IMR-90 (cell line): Measurements from ENCODE around the gene DLL1. TPM values are rescaled to one million over a fixed set of nuclear protein-coding genes. Genes with fewer than 3 reads are reported as not detected.
A peak's percentile ranks its signal among the peaks of the same experiment; 100 is the strongest.

Experiments used
- ATAC-seq: fragments of 200-7000 bp; cut with Tn5 transposase; 2 replicates; pipeline ENCODE4 v1.9.1; 2020; ENCODE audit warnings: low read depth, mild to moderate bottlenecking, moderate library complexity
- BruUV-seq: library from RNA; stranded (reverse); fragments of 400-500 nt; replicated peaks from 2 replicates; lab custom pipeline; 2021; lab: Mats Ljungman, UMichigan
- CTCF ChIA-PET: fragments of 300-600 bp; formaldehyde crosslinking; extraction: SDS; loops from one replicate; lab custom pipeline; 2021; ENCODE audit warnings: antibody characterized with exemption; lab: Yijun Ruan, JAX
- POLR2A ChIA-PET: fragments of 300-600 bp; sonication (Branson Sonifier 250); formaldehyde crosslinking; loops from one replicate; lab custom pipeline; 2022; ENCODE audit warnings: antibody characterized with exemption; ENCODE audit not compliant: unreplicated experiment; lab: Charles Lee
- DNase-seq: peaks from one replicate; pipeline ENCODE4 v3.0.0; 2013
- H2AFZ ChIP-seq: replicated peaks from 2 replicates; pipeline ENCODE3; 2013; ENCODE audit warnings: low read length, mild to moderate bottlenecking; ENCODE audit not compliant: poor library complexity
- H2AK5ac ChIP-seq: 2 replicates; pipeline ENCODE4 v1.6.1; 2013; ENCODE audit warnings: low read depth, low read length, inconsistent platforms
- H2AK9ac ChIP-seq: replicated peaks from 2 replicates; pipeline ENCODE3; 2013; ENCODE audit warnings: mild to moderate bottlenecking, low read depth, low read length, moderate library complexity; ENCODE audit not compliant: poor library complexity
- H2BK120ac ChIP-seq: 2 replicates; pipeline ENCODE4 v1.6.1; 2013; ENCODE audit warnings: low read depth, low read length, inconsistent platforms
- H2BK15ac ChIP-seq: 3 replicates; pipeline ENCODE4 v1.6.1; 2013; ENCODE audit warnings: low read depth, low read length, inconsistent platforms
- H2BK20ac ChIP-seq: 2 replicates; pipeline ENCODE4 v1.6.1; 2013; ENCODE audit warnings: low read depth, mild to moderate bottlenecking, inconsistent platforms, low read length, moderate library complexity
- H2BK5ac ChIP-seq: 2 replicates; pipeline ENCODE4 v1.6.1; 2013; ENCODE audit warnings: mild to moderate bottlenecking, low read depth, low read length, inconsistent platforms; ENCODE audit not compliant: poor library complexity, severe bottlenecking
- H3K14ac ChIP-seq: replicated peaks from 2 replicates; pipeline ENCODE4 v1.6.1; 2013; ENCODE audit warnings: low read depth, low read length, inconsistent platforms
- H3K18ac ChIP-seq: 2 replicates; pipeline ENCODE4 v1.6.1; 2013; ENCODE audit warnings: low read depth, low read length, control low read depth
- H3K23ac ChIP-seq: 2 replicates; pipeline ENCODE4 v1.6.1; 2013; ENCODE audit warnings: low read depth, low read length, inconsistent platforms
- H3K27ac ChIP-seq: 2 replicates; pipeline ENCODE4 v1.5.1; 2013; ENCODE audit warnings: mild to moderate bottlenecking, control low read depth, low read length; ENCODE audit not compliant: insufficient read depth
- H3K27me3 ChIP-seq: 2 replicates; pipeline ENCODE4 v1.6.1; 2013; ENCODE audit warnings: low read length; ENCODE audit not compliant: control insufficient read depth, insufficient read depth
- H3K36me3 ChIP-seq: 2 replicates; pipeline ENCODE4 v1.6.1; 2013; ENCODE audit warnings: low read length, mixed read lengths; ENCODE audit not compliant: control insufficient read depth, insufficient read depth
- H3K4ac ChIP-seq: 2 replicates; pipeline ENCODE4 v1.6.1; 2013; ENCODE audit warnings: low read depth, low read length, inconsistent platforms
- H3K4me1 ChIP-seq: 2 replicates; pipeline ENCODE4 v1.6.1; 2013; ENCODE audit warnings: low read length, mixed read lengths; ENCODE audit not compliant: control insufficient read depth, insufficient read depth
- H3K4me2 ChIP-seq: 2 replicates; pipeline ENCODE4 v1.6.1; 2013; ENCODE audit warnings: low read depth, mild to moderate bottlenecking, control low read depth, low read length, moderate library complexity
- H3K4me3 ChIP-seq: 2 replicates; pipeline ENCODE4 v1.5.1; 2013; ENCODE audit warnings: low read depth, mild to moderate bottlenecking, control low read depth, low read length, moderate library complexity; ENCODE audit not compliant: insufficient read depth
- H3K56ac ChIP-seq: 2 replicates; pipeline ENCODE4 v1.6.1; 2013; ENCODE audit warnings: low read length, inconsistent platforms; ENCODE audit not compliant: insufficient read depth; ENCODE audit errors: extremely low read depth
- H3K79me1 ChIP-seq, 2 experiments: 2 replicates each; pipeline ENCODE4 v1.6.1; 2013; ENCODE audit warnings: low read length in 2 of 2, inconsistent platforms in 1 of 2, low read depth in 1 of 2
- H3K9ac ChIP-seq: 2 replicates; pipeline ENCODE4 v1.6.1; 2013; ENCODE audit warnings: low read depth, low read length, control low read depth
- H3K9me1 ChIP-seq: 2 replicates; pipeline ENCODE4 v1.6.1; 2013; ENCODE audit warnings: low read length, inconsistent platforms; ENCODE audit not compliant: insufficient read depth
- H3K9me3 ChIP-seq: 2 replicates; pipeline ENCODE4 v1.6.1; 2013; ENCODE audit warnings: low read length; ENCODE audit not compliant: control insufficient read depth, insufficient read depth
- H4K20me1 ChIP-seq: 2 replicates; pipeline ENCODE4 v1.6.1; 2013; ENCODE audit warnings: low read length, inconsistent platforms; ENCODE audit not compliant: insufficient read depth
- H4K5ac ChIP-seq: 2 replicates; pipeline ENCODE4 v1.6.1; 2013; ENCODE audit warnings: mild to moderate bottlenecking, low read depth, low read length, control low read depth
- H4K8ac ChIP-seq, 2 experiments: 2 replicates each; pipeline ENCODE4 v1.6.1; 2013; ENCODE audit warnings: low read depth in 2 of 2, low read length in 2 of 2, control low read depth in 1 of 2, inconsistent platforms in 1 of 2
- H4K91ac ChIP-seq: 2 replicates; pipeline ENCODE4 v1.6.1; 2013; ENCODE audit warnings: low read depth, low read length, inconsistent platforms; ENCODE audit not compliant: insufficient read depth
- FOS ChIP-seq: fragments of 150-350 bp; IDR thresholded peaks from 2 replicates; pipeline ENCODE4 v1.6.1; 2016; ENCODE audit warnings: low read depth, low read length
- MXI1 ChIP-seq: IDR thresholded peaks from 2 replicates; pipeline ENCODE4 v1.6.1; 2012; ENCODE audit warnings: low read depth, mild to moderate bottlenecking, low read length, moderate library complexity, borderline replicate concordance
- WGBS, 2 experiments: methylation state at CpG; one replicate each; pipeline versions ENCODE4 v1.1.5 to v1.1.7; 2013; ENCODE audit warnings: missing lambda C conversion rate in 2 of 2; ENCODE audit not compliant: insufficient read length in 1 of 2; ENCODE audit errors: extremely low coverage in 2 of 2; 5-methylcytosine and 5-hydroxymethylcytosine counted together
- dilution Hi-C: fragments of 300-500 bp; cut with HindIII; formaldehyde crosslinking; loops from one replicate; pipeline ENCODE4 v1.14.3; 2018; ENCODE audit warnings: low sequenced_read_pairs; ENCODE audit not compliant: unreplicated experiment
- in situ Hi-C: fragments of 300-500 bp; cut with MboI; formaldehyde crosslinking; loops from 3 replicates; pipeline ENCODE4 v1.14.3; 2019; ENCODE audit warnings: low sequenced_read_pairs, inconsistent platforms, mixed read lengths
- intact Hi-C: fragments of 100-400 bp; cut with micrococcal nuclease; formaldehyde crosslinking; loops from 2 replicates; pipeline ENCODE4 v1.10.0; 2022
- polyA plus RNA-seq, 3 experiments: library from polyadenylated mRNA; depleted of rRNA; stranded (reverse); fragments of >200 nt; gene quantifications; 2 replicates each; pipeline ENCODE4 v1.2.3, GENCODE V29; 2012; ENCODE audit warnings: low replicate concordance in 1 of 3
- total RNA-seq: library from RNA; depleted of rRNA; stranded (reverse); fragments of >200 nt; gene quantifications from 2 replicates; pipeline ENCODE4 v1.2.3, GENCODE V29; 2012

DLL1 gene
- total and polyA plus RNA-seq, 2 of the 4 experiments (the other 2 are of a cell fraction) = under 0.01 to 0.31 TPM

DNA sequence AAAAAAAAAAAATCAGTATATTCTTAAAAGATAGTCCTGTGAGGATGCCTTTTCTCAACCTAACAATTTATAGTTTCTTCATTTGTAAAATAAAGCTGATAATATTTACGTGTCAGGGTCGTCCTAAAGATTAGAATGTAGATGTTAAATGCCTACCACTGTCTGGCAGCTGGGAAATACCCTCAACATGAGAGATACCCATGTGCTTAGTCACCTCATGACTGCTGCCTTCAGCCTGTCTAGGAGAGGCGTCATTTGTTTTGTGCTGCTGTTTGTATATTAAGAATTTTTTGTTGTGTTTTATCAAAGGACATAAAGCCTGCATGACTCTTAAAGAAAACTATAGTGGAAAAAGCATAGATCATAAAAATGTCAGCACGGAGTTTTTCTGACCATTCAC, 25.2 kb upstream of the DLL1 start:
- no peak overlapping the region for H4K8ac ChIP-seq
- no peak overlapping the region for H3K18ac ChIP-seq
- CTCF ChIA-PET = interaction anchor here (0.6 kb wide), 2 partner anchors 21 to 435 kb away, joined by 4 to 9 read pairs; no protein-coding TSS in a partner anchor
- H3K4ac ChIP-seq = no peak overlapping the region
- in situ Hi-C loops = no loop called here
- dilution Hi-C loops = no loop called here
- no TSS peak for BruUV-seq
- no peaks in the 10 kb centered on the region for H3K27me3 ChIP-seq
- H2AK5ac ChIP-seq = no peak overlapping the region
- H2BK120ac ChIP-seq = no peak overlapping the region
- H3K79me1 ChIP-seq = peaks cover 44 to 81% of the 10 kb centered on the region in 2 experiments
- H2AK9ac ChIP-seq = no peak overlapping the region
- intact Hi-C loops = loop anchor here (10.0 kb wide), 1 partner anchor 871 kb away; no protein-coding TSS in a partner anchor
- POLR2A ChIA-PET = no interaction called here
- no peak for ATAC-seq
- H2BK5ac ChIP-seq = no peak overlapping the region
- H3K14ac ChIP-seq = no peak overlapping the region
- H3K4me3 ChIP-seq = no peak overlapping the region
- peaks cover 13% of the 10 kb centered on the region; the same call in 1 of the 2 replicates for H3K36me3 ChIP-seq
- no peak overlapping the region for H3K56ac ChIP-seq
- H2AFZ ChIP-seq = no peak overlapping the region
- TF ChIP-seq FOS = 0 out of 2 replicates have a peak, but pooled peaks have one; percentile 15
- TF ChIP-seq MXI1 = no peak
- no peak overlapping the region for H3K9ac ChIP-seq
- peaks cover 7% of the 10 kb centered on the region for H3K4me1 ChIP-seq
- H4K20me1 ChIP-seq = peaks cover 36% of the 10 kb centered on the region
- H4K91ac ChIP-seq = no peak overlapping the region
- peak; percentile 38 for DNase-seq
- no peak overlapping the region for H3K23ac ChIP-seq
- WGBS, 2 experiments = no CpG with 5 or more reads among the region's 4 CpGs
- H3K9me1 ChIP-seq = peaks cover 8% of the 10 kb centered on the region
- no peak overlapping the region for H3K27ac ChIP-seq
- no peak overlapping the region for H2BK15ac ChIP-seq
- no peak overlapping the region for H3K4me2 ChIP-seq
- H4K5ac ChIP-seq = no peak overlapping the region
- no peak overlapping the region for H2BK20ac ChIP-seq
- no peaks in the 10 kb centered on the region for H3K9me3 ChIP-seq
